Adrenal gland (tissue), 5 donors: ENCODE data around the gene DYRK3.

ENCODE experiments used
- POLR2A ChIP-seq, 2 donors: fragments of 450-650 bp; IDR thresholded peaks; one replicate each; pipeline ENCODE4 v1.6.1; 2017; ENCODE audit warnings: antibody characterized with exemption in 2 of 2, mild to moderate bottlenecking in 2 of 2, moderate library complexity in 1 of 2
- TF ChIP-seq, protein P1 (sequence below), 6 experiments: fragments of 450-650 bp in 4 of 6; fragments of 200-600 bp in 2 of 6; sonication (generic) in 1 of 6; IDR thresholded peaks; 1 replicate in 5 of 6; 2 replicates in 1 of 6; pipeline versions ENCODE4 v1.5.1 to v1.8.0; 2016 to 2021; ENCODE audit warnings: antibody characterized with exemption in 6 of 6, mild to moderate bottlenecking in 2 of 6, moderate library complexity in 1 of 6
- donor health status: DM: no; HTN: no; CAD: no.

DNA sequence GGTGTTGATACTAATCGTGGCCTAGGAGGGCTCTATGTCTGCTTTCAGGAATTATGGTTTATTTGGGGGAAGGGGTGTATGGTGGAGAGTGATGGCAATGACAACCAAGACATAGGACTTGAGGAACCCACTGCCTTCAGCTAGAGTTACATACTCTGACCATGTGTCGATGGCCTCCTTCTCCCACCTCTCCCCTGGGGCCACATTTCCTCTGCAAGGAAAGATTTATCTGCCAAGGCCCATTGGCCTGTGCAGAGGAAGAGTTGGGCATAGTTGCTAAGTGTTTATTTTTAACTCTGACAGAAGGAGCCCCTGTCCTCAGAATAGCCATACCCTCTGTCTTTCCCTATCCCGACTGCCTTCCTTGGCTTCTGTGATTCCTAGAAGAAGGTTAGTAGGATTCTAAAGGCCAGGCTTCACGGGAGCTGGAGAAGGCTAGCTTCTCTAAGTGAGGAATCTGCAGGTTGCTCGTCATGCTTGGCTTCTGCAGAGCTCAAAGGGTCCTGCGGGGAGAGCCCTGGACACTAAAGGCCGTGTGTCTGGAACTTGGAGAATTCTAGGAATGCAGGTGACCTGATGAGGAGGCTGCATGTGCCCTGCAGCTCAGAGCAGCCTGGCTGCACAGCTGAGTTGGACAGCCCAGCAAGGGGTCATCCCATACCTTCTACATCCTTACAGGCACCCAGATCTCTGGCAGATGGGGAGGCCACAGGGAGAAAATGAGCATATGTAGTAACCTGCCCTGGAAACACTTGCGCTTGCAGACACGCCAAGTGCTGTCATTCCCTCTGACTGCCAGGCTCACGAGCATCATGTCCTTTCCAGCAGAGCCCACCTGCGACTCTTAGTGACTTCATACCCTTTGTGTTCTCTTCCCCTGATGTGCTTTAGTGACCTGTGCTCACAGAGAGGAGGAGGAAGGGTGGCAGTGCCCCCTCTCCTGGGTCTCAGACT, 59.1 kb downstream of the DYRK3 start:
- no peak for TF ChIP-seq POLR2A (IDR thresholded peaks at IDR 0.05)
- TF ChIP-seq, protein P1, sequence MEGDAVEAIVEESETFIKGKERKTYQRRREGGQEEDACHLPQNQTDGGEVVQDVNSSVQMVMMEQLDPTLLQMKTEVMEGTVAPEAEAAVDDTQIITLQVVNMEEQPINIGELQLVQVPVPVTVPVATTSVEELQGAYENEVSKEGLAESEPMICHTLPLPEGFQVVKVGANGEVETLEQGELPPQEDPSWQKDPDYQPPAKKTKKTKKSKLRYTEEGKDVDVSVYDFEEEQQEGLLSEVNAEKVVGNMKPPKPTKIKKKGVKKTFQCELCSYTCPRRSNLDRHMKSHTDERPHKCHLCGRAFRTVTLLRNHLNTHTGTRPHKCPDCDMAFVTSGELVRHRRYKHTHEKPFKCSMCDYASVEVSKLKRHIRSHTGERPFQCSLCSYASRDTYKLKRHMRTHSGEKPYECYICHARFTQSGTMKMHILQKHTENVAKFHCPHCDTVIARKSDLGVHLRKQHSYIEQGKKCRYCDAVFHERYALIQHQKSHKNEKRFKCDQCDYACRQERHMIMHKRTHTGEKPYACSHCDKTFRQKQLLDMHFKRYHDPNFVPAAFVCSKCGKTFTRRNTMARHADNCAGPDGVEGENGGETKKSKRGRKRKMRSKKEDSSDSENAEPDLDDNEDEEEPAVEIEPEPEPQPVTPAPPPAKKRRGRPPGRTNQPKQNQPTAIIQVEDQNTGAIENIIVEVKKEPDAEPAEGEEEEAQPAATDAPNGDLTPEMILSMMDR (IDR thresholded peaks at IDR 0.05), result no peak
